ENCODE measurements around the gene PNKP. TPM values are rescaled to one million over a fixed set of nuclear protein-coding genes. Genes with fewer than 3 reads are reported as not detected.
A peak's percentile ranks its signal among the peaks of the same experiment; 100 is the strongest.

Gene PNKP
- polyA plus RNA-seq, 1 donor from 2014 or later: 43.1 TPM

- Histone ChIP-seq H3K27ac (ENCODE audit: low read length) (peak overlapping the region; percentile 97), H3F3A (ENCODE audit: insufficient read depth, low read length, poor library complexity, severe bottlenecking) (no peaks in the 10 kb centered on the region), H3K4me2 (ENCODE audit: low read length) (peak overlapping the region; percentile 94), H3K36me3 (ENCODE audit: insufficient read depth, low read length) (no peaks in the 10 kb centered on the region), H3K9ac (ENCODE audit: low read length) (peak overlapping the region; percentile 82), H3K9me2 (ENCODE audit: insufficient read depth, low read length) (no peaks in the 10 kb centered on the region), H2AFZ (ENCODE audit: low read depth, low read length) (peak overlapping the region; percentile 54), H3K27me3 (ENCODE audit: insufficient read depth, low read depth, low read length) (no peaks in the 10 kb centered on the region), H3K79me2 (replicated peaks; ENCODE audit: insufficient read depth, low read length) (peaks cover 9% of the 10 kb centered on the region), H3K4me3 (ENCODE audit: low read length) (peak overlapping the region; percentile 74), H3K9me3 (ENCODE audit: low read length) (no peaks in the 10 kb centered on the region), H4K20me1 (ENCODE audit: insufficient read depth) (no peaks in the 10 kb centered on the region)
- no peak for TF ChIP-seq SMC3 (conservative IDR thresholded peaks at IDR 0.05; ENCODE audit: poor library complexity)
- TF ChIP-seq CTCF (IDR thresholded peaks at IDR 0.05; ENCODE audit: poor library complexity, severe bottlenecking): no peak
- no peak for TF ChIP-seq RAD21 (conservative IDR thresholded peaks at IDR 0.05)
- no peak for TF ChIP-seq TAF1 (IDR thresholded peaks at IDR 0.05; ENCODE audit: low read depth)
- TF ChIP-seq EP300 (conservative IDR thresholded peaks at IDR 0.05; ENCODE audit: poor library complexity, severe bottlenecking): no peak
- TF ChIP-seq MXI1 (conservative IDR thresholded peaks at IDR 0.05; ENCODE audit: poor library complexity, severe bottlenecking): no peak
- no peak for TF ChIP-seq POLR2AphosphoS5 (IDR thresholded peaks at IDR 0.05)
- TF ChIP-seq REST (IDR thresholded peaks at IDR 0.05; ENCODE audit: borderline replicate concordance): no peak
- no peak for TF ChIP-seq EZH2 (IDR thresholded peaks at IDR 0.05; ENCODE audit: borderline replicate concordance, insufficient read depth, low read length, poor library complexity, severe bottlenecking)
These were observed 53.4 kb downstream of the PNKP start for GRCh38 chr19:49814010-49814409.

GRCh38 chr19:49812997-49813861, 54.1 kb downstream of the PNKP start, which contains the start of gene FUZ:
Gene FUZ (minus strand): TSS chr19:49813292. CDS start chr19:49813106, 186 bp downstream.
- Histone ChIP-seq H3K4me2 (ENCODE audit: low read length) (peak within 1 kb of the TSS; percentile 94), H3K79me2 (replicated peaks; ENCODE audit: insufficient read depth, low read length) (peaks cover 2% of the 10 kb centered on the region)

More at GRCh38 chr19:49812997-49813861, 54.1 kb downstream of the PNKP start, which contains the start of gene FUZ:
- H3K27ac ChIP-seq (ENCODE audit: low read length): peak within 1 kb of the TSS; percentile 97
- TF ChIP-seq EP300 (conservative IDR thresholded peaks at IDR 0.05; ENCODE audit: poor library complexity, severe bottlenecking) (peak; percentile 81), RAD21 (conservative IDR thresholded peaks at IDR 0.05) (peak; percentile 56), POLR2AphosphoS5 (IDR thresholded peaks at IDR 0.05) (peak; percentile 67), MXI1 (conservative IDR thresholded peaks at IDR 0.05; ENCODE audit: poor library complexity, severe bottlenecking) (peak; percentile 85), EZH2 (IDR thresholded peaks at IDR 0.05; ENCODE audit: borderline replicate concordance, insufficient read depth, low read length, poor library complexity, severe bottlenecking) (no peak), TAF1 (IDR thresholded peaks at IDR 0.05; ENCODE audit: low read depth) (peak; percentile 86), REST (IDR thresholded peaks at IDR 0.05; ENCODE audit: borderline replicate concordance) (peak; percentile 79), CTCF (IDR thresholded peaks at IDR 0.05; ENCODE audit: poor library complexity, severe bottlenecking) (peak; percentile 63), SMC3 (conservative IDR thresholded peaks at IDR 0.05; ENCODE audit: poor library complexity) (peak; percentile 66)
- H3F3A ChIP-seq (ENCODE audit: insufficient read depth, low read length, poor library complexity, severe bottlenecking): no peaks in the 10 kb centered on the region
- peak within 1 kb of the TSS; percentile 82 for H3K9ac ChIP-seq (ENCODE audit: low read length)
- H3K27me3 ChIP-seq (ENCODE audit: insufficient read depth, low read depth, low read length): no peaks in the 10 kb centered on the region
- no peaks in the 10 kb centered on the region for H3K9me2 ChIP-seq (ENCODE audit: insufficient read depth, low read length)
- peak within 1 kb of the TSS; percentile 74 for H3K4me3 ChIP-seq (ENCODE audit: low read length)
- H2AFZ ChIP-seq (ENCODE audit: low read depth, low read length): peak within 1 kb of the TSS; percentile 68
- no peaks in the 10 kb centered on the region for H3K36me3 ChIP-seq (ENCODE audit: insufficient read depth, low read length)
- no peaks in the 10 kb centered on the region for H3K9me3 ChIP-seq (ENCODE audit: low read length)
- no peaks in the 10 kb centered on the region for H4K20me1 ChIP-seq (ENCODE audit: insufficient read depth)

Data from neural cell (in vitro differentiated cells).